GM19438 (cell line): ENCODE measurements around the gene ACTN1.
"Not testable (repeated sequence)": the region's sequence is repeated elsewhere in the genome, so short reads cannot be mapped to it uniquely, and the experiment has no call there.

Experiments
- ATAC-seq: cut with Tn5 transposase; IDR thresholded peaks from one replicate; pipeline ENCODE4 v1.9.1; 2021; ENCODE audit warnings: low read depth; ENCODE audit not compliant: unreplicated experiment

The ACTN1 gene

DNA sequence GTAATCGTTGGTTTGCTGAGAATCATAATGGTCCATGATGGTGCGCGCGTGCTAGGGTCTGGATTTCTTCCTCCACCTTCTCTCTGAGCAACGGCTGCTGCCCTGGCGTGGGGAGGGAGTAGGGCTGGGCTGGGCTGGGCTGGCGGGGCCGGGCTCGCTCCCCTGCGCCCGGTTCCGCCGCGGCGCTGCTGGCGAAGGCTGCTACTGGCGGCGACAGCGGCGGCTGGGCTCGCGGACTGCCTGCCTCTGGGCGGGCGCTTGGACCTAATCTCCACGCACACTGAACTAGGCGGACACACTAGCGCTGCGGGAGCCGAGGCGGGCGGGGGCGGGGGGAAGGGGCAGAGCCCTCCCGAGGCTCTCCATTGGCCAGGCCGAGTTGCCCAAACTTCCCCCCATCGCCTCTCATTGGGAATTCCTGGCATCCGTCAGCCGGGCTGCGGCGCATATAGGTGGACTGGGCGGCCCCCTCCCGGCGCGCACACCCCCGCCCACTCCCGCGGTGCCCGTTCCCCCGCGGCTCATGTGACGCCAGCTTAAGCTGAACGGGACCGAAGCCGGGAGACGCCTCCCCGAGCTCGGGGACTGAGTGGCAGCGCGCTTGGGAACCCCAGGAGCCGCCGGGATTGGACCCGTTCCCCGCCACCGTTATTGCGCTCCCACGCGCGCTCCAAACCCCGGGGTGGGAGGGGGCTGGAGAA, at the start of gene ACTN1:
ACTN1 (minus strand) TSS at position 282 of the 701 bp plus-strand sequence; CDS start at position 36, 246 bp downstream.
- no peak for ATAC-seq

DNA sequence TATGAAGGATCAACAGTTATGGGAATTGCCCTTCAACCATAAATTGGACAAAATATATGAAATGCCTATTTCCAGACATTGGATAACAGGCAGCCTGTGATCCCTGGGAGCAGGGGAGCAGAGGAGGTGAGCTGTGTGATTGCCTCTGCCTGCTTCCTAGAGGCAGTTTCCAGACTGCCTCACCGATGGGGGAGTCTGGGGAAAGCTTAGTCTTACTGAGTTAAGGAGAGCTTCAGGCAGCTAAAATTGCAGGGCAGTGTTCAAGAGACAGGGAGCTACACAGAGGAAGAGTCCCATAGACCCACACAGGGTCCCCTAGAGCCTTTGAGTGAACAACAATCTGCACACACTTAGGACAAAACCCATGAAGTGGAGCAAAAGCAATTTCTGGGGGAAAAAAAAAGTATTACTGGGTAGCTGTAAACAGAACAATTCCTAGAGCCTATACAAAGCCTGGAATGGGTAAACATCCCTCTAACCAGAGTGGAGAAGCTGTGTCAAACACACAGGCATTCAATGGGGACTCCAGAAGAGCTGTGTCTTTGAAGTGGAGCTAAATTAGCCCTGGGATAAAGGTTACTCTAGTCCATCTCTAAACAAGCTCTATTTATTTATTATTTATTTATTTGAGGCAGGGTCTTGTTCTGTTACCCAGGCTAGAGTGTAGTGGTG, 48.3 kb upstream of the ACTN1 start:
- ATAC-seq: no peak

DNA sequence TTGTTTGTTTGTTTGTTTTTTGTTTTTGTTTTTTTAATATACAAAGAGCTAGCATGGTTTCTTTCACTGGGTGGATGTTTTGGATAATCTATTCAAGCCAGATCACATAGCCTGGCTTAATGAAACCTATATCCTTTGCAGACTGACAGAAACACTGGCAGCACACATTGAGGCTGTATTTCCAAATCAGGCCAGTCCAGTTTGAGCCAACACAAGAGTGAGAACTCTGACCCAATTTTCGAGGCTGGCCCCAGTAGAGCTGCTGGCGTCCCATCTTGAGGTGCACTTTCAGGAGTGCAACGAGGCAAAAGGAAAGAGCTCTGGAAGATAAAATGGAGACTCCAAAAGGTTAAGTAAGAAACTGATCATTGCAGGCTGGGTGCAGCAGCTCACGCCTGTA, 43.9 kb upstream of the ACTN1 start:
- ATAC-seq: no peak

DNA sequence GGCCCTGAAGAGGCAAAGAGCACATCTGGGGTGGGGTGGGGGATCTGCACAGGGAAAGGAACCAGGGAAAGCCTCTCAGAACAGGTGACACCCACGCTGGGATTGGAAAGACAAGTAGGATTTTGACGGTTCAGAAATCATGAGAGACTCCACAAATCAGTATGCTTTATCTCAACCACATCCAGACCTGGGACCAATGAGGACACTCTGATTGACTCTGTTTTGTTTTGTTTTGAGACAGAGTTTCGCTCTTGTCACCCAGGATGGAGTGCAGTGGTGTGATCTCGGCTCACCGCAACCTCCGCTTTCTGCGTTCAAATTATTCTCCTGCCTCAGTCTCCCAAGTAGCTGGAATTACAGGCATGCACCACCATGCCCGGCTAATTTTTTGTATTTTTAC, 43.0 kb upstream of the ACTN1 start:
- not testable (repeated sequence) for ATAC-seq

DNA sequence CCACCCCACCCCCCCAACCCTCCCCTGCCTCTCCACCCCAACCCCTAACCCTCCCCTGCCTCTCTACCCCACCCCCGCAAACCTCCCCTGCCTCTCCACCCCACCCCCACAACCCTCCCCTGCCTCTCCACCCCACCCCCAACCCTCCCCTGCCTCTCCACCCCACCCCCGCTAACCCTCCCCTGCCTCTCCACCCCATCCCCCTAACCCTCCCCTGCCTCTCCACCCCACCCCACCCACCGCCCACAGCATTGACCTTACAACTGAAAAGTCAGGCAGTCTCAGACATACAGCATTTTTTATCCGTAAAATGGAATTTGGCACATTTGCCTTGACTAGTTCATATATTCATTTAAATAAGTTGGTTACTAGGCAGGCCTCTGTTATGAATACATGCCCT, 38.6 kb upstream of the ACTN1 start:
- no peak for ATAC-seq

DNA sequence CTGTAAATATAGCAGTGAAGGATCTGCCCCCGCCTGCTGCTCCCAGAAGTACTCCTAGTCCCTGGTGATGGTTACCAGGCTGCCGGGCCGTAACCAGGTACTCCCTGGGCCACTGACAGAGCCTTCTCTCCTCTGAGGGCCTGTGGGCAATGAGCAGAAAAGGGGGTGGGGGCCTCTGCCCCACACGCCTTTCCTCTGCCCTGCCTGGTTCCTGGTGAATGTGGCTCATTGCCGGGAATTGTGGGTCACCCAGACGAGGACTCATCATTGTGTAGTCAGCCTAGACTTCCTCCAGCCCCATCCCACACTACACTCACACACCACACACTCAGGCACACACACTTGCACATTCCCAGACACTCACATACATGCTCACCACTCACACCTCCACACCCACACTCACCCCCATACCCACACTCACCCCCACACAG, 35.7 kb upstream of the ACTN1 start:
- no peak for ATAC-seq

DNA sequence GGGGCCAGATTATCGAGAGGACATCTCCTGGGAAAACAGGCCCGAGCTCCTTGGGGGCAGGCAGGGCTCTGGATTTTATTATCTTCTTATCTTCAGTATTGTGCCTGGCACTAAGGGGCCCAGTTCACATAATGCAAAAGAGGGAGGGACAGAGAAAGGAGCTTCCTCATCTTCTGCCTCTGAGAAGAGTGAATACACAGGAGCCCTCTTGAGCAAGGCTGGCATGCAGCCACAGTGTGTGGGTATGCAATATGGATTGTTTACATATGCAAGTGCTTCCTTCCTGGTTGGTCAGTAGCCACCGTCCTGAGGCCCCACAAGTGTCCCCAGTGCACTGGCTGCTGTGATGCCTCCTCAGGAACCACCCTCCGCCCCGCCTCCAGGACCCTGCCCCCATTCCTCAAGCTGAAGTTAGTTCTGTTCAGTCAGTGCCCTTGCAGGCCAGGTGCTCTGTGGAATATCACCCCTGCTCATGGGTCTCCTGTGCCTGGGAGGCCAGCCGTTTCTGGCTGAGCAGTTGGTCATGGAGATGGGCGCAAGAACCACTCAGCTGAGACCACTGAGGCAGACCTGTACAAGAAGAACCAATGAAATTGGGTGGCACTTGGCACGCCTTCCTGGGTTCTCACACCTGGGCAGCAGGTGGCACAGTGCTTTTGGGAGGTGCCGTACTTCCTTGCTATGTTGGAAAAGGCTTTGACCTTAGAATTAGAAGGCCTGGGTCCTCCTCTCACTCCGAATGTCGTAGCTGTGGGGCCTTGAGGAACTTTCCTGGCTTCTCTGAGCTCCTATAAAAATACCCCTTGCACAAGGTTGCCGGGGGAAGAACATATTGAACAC, 35.1 kb upstream of the ACTN1 start:
- no peak for ATAC-seq

DNA sequence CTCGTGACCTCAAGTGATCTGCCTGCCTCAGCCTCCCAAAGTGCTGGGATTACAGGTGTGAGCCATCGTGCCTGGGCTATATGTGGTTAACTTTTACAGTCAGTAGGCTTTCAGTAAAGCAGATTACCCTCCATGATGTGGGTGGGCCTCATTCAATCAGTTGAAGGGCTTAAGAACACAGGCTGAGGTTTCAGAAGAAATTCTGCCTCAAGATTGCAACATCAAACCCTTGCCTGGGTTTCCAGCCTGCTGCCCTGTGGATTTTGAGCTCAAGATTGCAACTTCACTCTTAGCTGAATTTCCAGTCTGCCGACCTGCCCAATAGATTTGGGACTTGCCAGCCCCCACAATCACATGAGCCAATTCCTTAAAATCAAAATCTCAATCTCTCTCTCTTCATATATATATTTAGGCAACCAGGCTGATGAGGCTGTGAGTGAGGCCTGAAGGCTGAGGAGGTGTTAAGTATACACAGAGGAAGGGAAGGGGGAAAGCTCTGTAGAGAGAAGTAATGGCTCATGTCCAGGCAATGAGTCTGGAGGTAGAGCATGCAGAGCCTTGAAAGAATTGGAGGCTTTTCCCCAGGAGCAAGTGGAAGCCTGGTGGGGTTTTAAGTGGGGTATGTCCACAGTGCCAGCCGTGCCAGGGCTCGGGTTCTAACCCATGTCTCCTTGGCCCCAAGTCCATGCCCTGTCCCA, 33.3 kb upstream of the ACTN1 start:
- ATAC-seq: no peak

DNA sequence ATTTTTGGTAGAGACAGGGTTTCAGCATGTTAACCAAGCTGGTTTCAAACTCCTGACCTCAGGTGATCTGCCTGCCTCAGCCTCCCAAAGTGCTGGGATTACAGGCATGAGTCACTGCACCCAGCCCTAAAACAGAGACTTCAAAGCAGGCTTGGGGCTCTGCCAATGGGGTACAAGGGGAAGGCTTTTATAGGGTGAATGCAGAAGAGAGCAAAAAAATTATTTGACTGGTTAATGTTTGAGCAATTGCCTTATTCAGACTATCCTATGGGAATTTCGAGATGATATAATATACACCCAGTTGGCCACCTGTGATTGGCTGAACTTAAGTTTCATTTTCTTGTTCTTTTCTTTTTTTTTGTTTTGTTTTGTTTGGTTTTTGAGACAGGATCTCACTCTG, 31.5 kb upstream of the ACTN1 start:
- ATAC-seq: no peak

DNA sequence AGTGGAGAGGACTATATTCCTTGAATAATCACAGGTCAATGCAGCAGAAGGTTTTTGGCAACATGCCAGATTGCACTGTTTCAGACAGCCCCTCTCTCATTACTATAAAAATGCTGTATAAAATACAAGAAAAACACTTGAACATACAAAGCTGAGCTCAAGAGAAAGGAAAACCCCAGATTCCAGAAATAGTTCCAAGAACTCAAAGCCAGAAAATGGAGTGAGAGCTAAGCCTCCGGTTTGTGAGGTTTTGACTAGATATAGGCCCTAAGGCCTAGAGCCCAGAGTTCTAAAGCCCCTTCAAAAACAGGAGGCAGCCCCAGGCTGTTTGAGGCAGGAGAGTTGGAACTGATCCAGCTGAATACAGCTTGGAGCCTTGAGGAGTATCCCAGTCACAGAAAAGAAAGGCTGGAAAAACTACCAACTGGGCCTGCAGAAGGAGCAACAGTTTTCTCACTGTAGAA, 29.4 kb upstream of the ACTN1 start:
- ATAC-seq: no peak

DNA sequence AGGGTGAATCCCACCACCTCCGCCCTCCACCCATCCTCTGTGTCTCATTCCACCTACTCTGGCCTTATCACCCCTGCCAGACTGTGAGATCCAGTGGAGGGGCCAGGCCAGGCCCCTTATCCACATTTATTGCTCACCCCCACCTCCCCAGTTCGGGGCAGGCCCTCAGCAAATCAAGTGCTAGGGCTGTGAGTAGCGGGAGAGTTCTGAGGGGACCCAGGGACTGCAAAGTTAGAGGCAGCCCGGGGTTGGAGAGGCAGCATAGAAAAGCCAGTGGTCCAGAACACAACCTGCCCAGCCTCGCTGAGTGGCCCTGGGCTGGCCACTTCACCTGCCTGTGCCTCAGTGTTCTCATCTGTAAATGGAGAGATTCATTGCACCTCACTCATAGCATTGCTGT, 27.2 kb upstream of the ACTN1 start:
- ATAC-seq: no peak

DNA sequence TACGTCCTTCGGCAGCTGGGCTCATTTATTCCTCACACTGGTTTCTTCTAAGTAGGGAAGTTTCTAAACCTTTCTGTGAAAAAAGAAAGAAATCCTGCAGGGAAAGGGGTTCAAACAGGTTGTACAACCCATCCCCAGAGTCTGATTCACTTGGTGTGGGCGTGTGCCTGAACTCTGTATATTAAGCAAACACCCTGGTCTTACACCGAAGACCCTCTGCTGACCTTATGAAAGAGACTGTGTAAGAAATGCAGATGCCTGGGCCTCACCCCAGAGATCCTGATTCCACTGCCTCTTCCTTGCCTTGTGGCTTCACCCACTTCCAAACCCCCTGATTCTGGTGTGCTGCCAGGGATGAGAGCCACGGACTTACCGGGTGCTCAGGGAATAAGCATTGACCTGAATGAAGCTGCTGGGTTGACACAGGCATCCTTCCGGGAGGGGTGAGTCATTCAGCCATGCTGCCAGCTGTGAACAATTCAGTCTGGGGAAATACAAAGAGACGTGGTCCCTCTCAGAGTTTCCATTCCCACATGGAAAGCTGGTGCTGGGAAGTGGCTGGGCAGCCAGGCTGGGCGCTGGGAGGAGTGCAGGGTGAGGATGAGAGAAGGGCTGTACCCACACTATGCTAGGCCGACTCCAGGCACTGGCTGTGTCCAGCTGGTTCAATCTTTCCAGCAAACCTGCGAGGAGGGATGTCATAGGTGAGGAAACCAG, 26.5 kb upstream of the ACTN1 start:
- no peak for ATAC-seq

DNA sequence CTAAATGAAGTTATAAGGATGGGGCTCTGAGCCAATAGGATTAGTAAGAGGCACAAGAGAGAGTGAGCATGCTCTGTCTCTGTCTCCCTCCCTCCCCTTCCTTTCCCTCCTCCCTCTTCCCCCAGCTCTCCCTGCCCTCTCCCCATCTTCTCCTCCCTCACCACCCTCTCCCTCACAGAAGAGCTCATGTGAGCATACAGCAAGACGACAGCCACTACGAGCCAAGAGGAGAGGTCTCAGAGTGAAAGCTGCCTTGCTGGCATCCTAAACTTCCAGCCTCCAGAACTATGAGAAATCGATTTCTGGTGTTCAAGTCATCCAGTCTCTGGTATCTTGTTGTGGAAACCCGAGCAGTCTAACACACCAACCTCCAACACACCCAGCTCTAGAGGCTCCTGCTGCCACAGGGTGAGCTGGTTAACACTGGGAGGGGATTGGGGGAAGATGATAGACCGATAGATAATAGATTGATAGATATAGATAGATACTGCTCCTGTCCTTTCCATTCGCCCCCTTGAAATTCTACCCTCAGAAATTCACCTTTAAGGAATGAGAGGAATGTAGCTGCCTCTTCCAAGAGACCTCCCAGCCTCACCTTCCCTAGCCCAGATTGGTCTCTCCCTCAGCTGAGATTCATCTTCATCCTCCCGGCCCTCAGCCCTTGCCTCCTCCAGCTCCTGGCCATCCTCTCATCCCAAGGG, 25.8 kb upstream of the ACTN1 start:
- ATAC-seq: no peak

DNA sequence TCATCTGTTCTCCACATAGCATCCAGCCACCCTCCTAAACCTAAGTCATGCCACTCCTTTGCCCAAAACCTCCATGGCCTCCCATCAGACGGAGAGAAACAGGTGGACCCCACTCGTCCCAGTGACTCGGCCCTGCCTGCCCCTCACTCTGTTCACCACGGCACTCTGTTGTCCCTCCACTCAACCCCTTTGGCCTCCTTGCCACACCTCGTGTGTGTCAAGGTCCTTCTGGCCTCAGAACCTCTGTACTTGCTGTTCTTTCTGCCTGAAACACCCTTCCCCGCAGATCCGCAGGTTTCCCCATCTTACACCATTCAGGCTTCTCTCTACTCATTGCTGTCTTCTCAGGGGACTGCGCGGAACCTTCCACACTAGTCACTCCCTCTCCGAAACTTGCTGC, 24.5 kb upstream of the ACTN1 start:
- ATAC-seq: no peak

DNA sequence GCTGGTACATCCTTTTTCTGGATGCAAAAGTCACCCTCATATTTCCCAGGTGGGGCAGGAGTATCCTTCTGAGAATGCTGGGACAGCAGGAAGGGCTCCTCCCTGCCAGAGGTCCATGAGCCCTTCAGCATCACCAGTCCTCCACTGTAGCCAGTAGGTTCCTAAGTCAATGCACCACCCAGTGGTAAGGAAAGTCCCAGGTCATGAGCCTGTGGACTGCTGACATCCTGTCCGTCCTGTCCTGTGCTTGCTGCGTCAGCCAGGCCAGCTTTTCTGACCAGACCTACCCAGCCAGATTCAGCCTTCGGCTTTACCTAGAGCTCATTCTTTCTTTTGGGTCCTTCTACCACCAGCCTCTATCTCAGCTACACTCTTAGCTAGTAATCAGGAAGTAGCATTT, 23.0 kb upstream of the ACTN1 start:
- ATAC-seq: no peak

DNA sequence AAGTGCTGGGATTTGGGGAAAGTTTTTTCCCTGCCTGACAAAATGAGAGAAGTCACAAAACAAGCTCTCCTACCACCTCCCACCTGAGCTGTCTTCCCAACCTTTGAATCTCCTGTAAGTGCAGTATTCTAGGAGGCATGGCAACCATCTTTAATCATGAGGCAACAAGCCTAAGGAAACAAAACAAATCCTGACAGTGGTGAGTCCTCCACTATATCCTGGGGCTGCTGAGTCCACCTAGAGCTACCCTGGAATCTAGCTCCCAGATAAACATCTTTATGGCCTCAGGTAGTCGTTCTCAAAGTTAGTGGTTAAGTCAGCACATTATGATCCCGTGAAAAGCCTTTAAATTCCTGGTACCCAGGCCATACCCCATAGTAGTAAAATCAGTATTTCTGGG, 22.3 kb upstream of the ACTN1 start:
- ATAC-seq: no peak

DNA sequence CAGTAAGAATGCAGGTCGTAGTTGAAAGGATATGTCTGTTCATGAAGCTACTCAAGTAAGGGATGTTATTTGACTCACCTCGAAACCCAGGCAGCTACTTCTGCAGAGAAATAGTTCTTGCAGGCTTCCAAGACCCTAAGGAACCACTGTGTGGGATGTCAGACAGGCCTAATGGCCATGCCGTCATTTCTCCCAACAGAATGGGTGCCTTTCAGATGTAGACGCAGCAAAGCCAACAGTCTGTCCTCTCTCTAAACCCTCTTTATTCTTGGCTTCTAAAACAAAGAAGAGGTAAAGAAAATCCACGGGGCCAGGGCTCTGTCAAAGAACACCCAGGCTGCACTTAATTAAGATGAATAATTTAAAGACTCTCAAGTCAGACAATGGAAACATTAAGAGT, 19.0 kb upstream of the ACTN1 start:
- ATAC-seq: no peak

DNA sequence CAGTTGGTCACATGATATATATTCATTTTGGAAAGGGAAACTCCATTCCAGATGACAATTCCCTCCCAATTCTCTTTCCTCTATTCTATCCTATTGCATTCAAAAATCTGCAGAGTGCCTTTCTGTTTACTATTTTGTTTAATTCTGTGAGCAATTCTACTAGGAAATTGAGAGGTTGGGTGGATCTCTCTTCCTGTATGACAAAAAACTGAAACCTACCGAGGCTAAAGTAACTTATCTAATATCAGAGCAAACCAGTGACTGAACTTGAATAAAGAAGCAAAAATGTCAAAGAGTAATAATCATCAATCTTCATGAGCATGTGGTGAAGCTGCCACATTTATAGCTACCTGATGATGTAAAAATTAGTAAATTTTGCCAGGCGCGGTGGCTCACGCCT, 16.6 kb upstream of the ACTN1 start:
- no peak for ATAC-seq

DNA sequence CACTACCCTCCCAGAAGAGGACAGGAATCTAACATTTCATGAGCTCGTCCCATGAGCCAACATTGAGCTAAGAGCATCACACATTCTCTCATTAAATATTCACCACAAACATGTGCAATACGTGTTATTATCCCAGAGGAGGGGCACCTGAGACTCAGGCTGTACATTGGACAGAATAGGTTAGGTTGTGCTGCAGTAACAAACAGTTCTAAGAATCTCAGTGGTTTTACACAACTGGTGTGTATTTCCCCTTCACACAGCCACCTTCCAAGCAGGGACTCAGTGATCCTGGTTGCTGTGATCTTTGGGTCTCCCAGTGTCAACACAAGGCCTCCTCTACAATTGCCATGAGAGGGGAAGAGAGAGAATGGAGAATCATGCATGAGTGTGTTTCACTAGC, 15.0 kb upstream of the ACTN1 start:
- ATAC-seq: no peak

DNA sequence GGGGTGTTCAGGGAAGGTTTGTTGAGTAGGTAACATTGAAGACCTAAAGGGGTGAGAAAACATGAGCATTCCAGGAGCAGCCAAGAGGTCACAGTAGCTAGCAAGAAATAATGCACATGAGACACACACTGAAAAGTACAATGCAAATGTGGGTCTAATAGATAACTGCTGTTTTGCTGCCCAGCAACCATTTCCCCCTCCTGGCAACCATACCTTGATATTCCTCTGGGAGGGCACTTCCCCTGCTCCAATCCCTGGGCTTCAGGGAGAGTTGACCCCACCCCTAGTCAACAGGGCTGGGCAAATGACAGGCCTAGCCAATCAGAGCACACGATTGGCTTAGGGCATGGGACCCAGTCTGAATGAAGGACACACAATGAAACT, 8.5 kb upstream of the ACTN1 start:
- no peak for ATAC-seq
